Measurements from ENCODE around the gene INVS. TPM values are rescaled to one million over a fixed set of nuclear protein-coding genes. Genes with fewer than 3 reads are reported as not detected.
A peak's percentile ranks its signal among the peaks of the same experiment; 100 is the strongest.

INVS gene
- total and polyA plus RNA-seq, 2 donors (not counting 1 experiment from before 2014, with no cell fraction given), result 13.9 to 37.0 TPM

DNA sequence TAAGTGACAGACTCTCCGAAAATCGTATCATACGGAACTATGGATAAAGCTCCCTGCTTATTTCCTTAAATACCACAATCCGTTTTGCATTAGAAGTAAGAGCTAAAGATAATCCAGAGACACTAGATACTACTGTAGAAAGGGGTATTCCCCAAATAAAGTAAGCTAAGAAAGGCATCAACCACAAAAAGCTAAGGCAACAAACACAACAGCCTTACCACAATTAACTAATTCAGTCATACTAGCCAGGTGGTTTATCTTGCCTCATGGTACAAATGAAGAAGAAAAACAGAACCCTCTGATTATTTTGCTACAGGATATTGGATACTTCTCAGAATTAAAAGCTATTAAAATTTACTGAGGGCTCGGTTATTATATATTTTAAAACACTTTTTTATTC lies 14.3 kb upstream of the INVS start:
- Histone ChIP-seq H3K27me3 (replicated peaks in 1 of 4; ENCODE audit: control extremely low read depth in 1 of 4, control insufficient read depth in 3 of 4, insufficient read depth in 4 of 4, low read length in 3 of 4) (no peaks in the 10 kb centered on the region), H3K27ac (ENCODE audit: low read length in 2 of 2) (peak overlapping the region; percentile 80 to 86), H3K36me3 (replicated peaks in 1 of 2; ENCODE audit: control extremely low read depth in 1 of 2, control insufficient read depth in 1 of 2, extremely low read depth in 1 of 2, insufficient read depth in 2 of 2, low read length in 1 of 2) (no peaks in the 10 kb centered on the region), H3K4me3 (ENCODE audit: control extremely low read depth in 1 of 5, extremely low read depth in 1 of 5, insufficient read depth in 1 of 5, low read depth in 2 of 5, low read length in 4 of 5) (peak overlapping the region in 3 of 5 experiments; percentile 55 to 68 (median 58)), H3K4me2 (replicated peaks; ENCODE audit: low read depth, low read length, poor library complexity, severe bottlenecking) (peak overlapping the region; percentile 74), H3K79me2 (ENCODE audit: control insufficient read depth, insufficient read depth, low read length) (peaks cover 99% of the 10 kb centered on the region), H3K4me1 (ENCODE audit: control insufficient read depth in 2 of 2, insufficient read depth in 2 of 2, low read length in 2 of 2) (peaks cover 46 to 70% of the 10 kb centered on the region in 2 donors), H3K9ac (ENCODE audit: low read length) (peak overlapping the region; percentile 65), H2AFZ (ENCODE audit: insufficient read depth, low read depth, low read length, poor library complexity, severe bottlenecking) (no peak overlapping the region), H3K9me3 (ENCODE audit: control extremely low read depth in 1 of 3, control insufficient read depth in 2 of 3, insufficient read depth in 1 of 3, low read length in 2 of 3) (no peaks in the 10 kb centered on the region), H4K20me1 (ENCODE audit: control insufficient read depth, insufficient read depth, low read length, poor library complexity, severe bottlenecking) (no peaks in the 10 kb centered on the region)
- H3K27ac Mint-ChIP-seq, result peak overlapping the region; percentile 79
- H3K4me1 Mint-ChIP-seq, result peaks cover 78% of the 10 kb centered on the region
- H3K4me3 Mint-ChIP-seq, result peak overlapping the region; percentile 73
- DNase-seq, result peak; percentile 76
- TF ChIP-seq, protein P1, sequence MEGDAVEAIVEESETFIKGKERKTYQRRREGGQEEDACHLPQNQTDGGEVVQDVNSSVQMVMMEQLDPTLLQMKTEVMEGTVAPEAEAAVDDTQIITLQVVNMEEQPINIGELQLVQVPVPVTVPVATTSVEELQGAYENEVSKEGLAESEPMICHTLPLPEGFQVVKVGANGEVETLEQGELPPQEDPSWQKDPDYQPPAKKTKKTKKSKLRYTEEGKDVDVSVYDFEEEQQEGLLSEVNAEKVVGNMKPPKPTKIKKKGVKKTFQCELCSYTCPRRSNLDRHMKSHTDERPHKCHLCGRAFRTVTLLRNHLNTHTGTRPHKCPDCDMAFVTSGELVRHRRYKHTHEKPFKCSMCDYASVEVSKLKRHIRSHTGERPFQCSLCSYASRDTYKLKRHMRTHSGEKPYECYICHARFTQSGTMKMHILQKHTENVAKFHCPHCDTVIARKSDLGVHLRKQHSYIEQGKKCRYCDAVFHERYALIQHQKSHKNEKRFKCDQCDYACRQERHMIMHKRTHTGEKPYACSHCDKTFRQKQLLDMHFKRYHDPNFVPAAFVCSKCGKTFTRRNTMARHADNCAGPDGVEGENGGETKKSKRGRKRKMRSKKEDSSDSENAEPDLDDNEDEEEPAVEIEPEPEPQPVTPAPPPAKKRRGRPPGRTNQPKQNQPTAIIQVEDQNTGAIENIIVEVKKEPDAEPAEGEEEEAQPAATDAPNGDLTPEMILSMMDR (IDR thresholded peaks at IDR 0.05), result no peak
- TF ChIP-seq EZH2 (IDR thresholded peaks at IDR 0.05; ENCODE audit: borderline replicate concordance, insufficient read depth, low read depth, low read length, poor library complexity, severe bottlenecking), result no peak
- intact Hi-C loops (cut with micrococcal nuclease), result loop anchor here (1.0 to 10.0 kb wide), 4 partner anchors 15 to 900 kb away; partner anchors contain the start of gene INVS
- peak; percentile 68 for ATAC-seq (ENCODE audit: low read depth)
- ChIA-PET CTCF (interaction anchor here (0.8 to 1.5 kb wide), 2 partner anchors 9 to 265 kb away, joined by 3 to 7 read pairs; no protein-coding TSS in a partner anchor), POLR2A (interaction anchor here (0.8 kb wide), 1 partner anchor 14 kb away, joined by 4 read pairs; the partner anchor contains the start of gene ERP44)
- no CpG with 5 or more reads among the region's 5 CpGs for WGBS (ENCODE audit: insufficient coverage)
- no peaks in the 10 kb centered on the region for H3K9me3 Mint-ChIP-seq (ENCODE audit: insufficient read depth)
- H3K27me3 Mint-ChIP-seq, result no peaks in the 10 kb centered on the region

DNA sequence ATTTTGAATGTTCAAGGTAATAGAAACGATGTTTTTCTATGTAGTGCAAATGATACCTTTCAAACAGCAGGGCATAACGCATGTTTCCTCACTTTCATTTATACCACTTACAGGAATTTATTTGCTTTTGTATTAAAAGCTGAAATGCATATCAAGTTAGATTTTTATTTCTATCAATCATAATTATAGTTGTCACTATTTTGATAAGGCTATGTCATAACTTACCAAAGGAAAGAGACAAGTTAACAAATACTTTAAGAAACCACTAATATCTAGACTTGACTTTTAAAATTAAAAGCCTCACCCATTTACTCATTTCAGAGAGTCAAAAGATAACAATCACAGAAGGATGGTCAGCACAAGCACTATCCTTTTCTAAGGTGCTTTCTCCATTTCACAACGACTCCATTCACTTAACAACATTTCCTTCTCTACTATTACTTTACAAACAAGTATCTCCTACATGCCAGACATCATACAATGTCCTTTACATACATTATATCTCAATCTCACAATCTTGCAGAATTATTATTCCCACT lies 12.9 kb upstream of the INVS start:
- H3K79me2 ChIP-seq (ENCODE audit: control insufficient read depth, insufficient read depth, low read length), result peaks cover 99% of the 10 kb centered on the region
- ATAC-seq (ENCODE audit: low read depth) (no peak), DNase-seq (no peak)
- H3K36me3 ChIP-seq (replicated peaks in 1 of 2; ENCODE audit: control extremely low read depth in 1 of 2, control insufficient read depth in 1 of 2, extremely low read depth in 1 of 2, insufficient read depth in 2 of 2, low read length in 1 of 2), result no peaks in the 10 kb centered on the region
- Mint-ChIP-seq H3K27ac (peak overlapping the region; percentile 66), H3K4me1 (peaks cover 77% of the 10 kb centered on the region), H3K4me3 (peak overlapping the region; percentile 24), H3K27me3 (no peaks in the 10 kb centered on the region), H3K9me3 (ENCODE audit: insufficient read depth) (no peaks in the 10 kb centered on the region)
- H3K9ac ChIP-seq (ENCODE audit: low read length), result no peak overlapping the region
- WGBS (ENCODE audit: insufficient coverage), result 43% methylated on average over 1 of the region's 3 CpGs
- TF ChIP-seq, protein P1 (IDR thresholded peaks at IDR 0.05), result no peak
- no peak for TF ChIP-seq EZH2 (IDR thresholded peaks at IDR 0.05; ENCODE audit: borderline replicate concordance, insufficient read depth, low read depth, low read length, poor library complexity, severe bottlenecking)
- POLR2A ChIA-PET, result no interaction called here
- no peaks in the 10 kb centered on the region for H3K9me3 ChIP-seq (ENCODE audit: control extremely low read depth in 1 of 3, control insufficient read depth in 2 of 3, insufficient read depth in 1 of 3, low read length in 2 of 3)
- CTCF ChIA-PET, result interaction anchor here (1.6 kb wide), 1 partner anchor 59 kb away, joined by 4 read pairs; no protein-coding TSS in a partner anchor
- H3K27ac ChIP-seq (ENCODE audit: low read length in 2 of 2), result peak overlapping the region in 1 of 2 donors; percentile 86
- no peak overlapping the region for H2AFZ ChIP-seq (ENCODE audit: insufficient read depth, low read depth, low read length, poor library complexity, severe bottlenecking)
- H3K27me3 ChIP-seq (replicated peaks in 1 of 4; ENCODE audit: control extremely low read depth in 1 of 4, control insufficient read depth in 3 of 4, insufficient read depth in 4 of 4, low read length in 3 of 4), result no peaks in the 10 kb centered on the region
- H3K4me3 ChIP-seq (ENCODE audit: control extremely low read depth in 1 of 5, extremely low read depth in 1 of 5, insufficient read depth in 1 of 5, low read depth in 2 of 5, low read length in 4 of 5), result no peak overlapping the region
- no peaks in the 10 kb centered on the region for H4K20me1 ChIP-seq (ENCODE audit: control insufficient read depth, insufficient read depth, low read length, poor library complexity, severe bottlenecking)
- intact Hi-C loops (cut with micrococcal nuclease), result loop anchor here (10.0 kb wide), 1 partner anchor 901 kb away; no protein-coding TSS in a partner anchor
- peaks cover 36 to 63% of the 10 kb centered on the region in 2 donors for H3K4me1 ChIP-seq (ENCODE audit: control insufficient read depth in 2 of 2, insufficient read depth in 2 of 2, low read length in 2 of 2)
- H3K4me2 ChIP-seq (replicated peaks; ENCODE audit: low read depth, low read length, poor library complexity, severe bottlenecking), result peak overlapping the region; percentile 15
